Testis (tissue), 2 donors: Measurements from ENCODE around the gene TKFC.

Experiments
- POLR2A ChIP-seq: fragments of 450-650 bp; IDR thresholded peaks from one replicate; pipeline ENCODE4 v1.6.1; 2017; ENCODE audit warnings: antibody characterized with exemption, mild to moderate bottlenecking, moderate library complexity
- TF ChIP-seq, protein P1 (sequence below), 3 experiments: fragments of 450-650 bp in 2 of 3; fragments of 200-600 bp in 1 of 3; sonication (generic) in 1 of 3; IDR thresholded peaks; one replicate each; pipeline ENCODE4 v1.5.1; 2016 to 2019; ENCODE audit warnings: antibody characterized with exemption in 3 of 3, mild to moderate bottlenecking in 2 of 3, moderate library complexity in 1 of 3

DNA sequence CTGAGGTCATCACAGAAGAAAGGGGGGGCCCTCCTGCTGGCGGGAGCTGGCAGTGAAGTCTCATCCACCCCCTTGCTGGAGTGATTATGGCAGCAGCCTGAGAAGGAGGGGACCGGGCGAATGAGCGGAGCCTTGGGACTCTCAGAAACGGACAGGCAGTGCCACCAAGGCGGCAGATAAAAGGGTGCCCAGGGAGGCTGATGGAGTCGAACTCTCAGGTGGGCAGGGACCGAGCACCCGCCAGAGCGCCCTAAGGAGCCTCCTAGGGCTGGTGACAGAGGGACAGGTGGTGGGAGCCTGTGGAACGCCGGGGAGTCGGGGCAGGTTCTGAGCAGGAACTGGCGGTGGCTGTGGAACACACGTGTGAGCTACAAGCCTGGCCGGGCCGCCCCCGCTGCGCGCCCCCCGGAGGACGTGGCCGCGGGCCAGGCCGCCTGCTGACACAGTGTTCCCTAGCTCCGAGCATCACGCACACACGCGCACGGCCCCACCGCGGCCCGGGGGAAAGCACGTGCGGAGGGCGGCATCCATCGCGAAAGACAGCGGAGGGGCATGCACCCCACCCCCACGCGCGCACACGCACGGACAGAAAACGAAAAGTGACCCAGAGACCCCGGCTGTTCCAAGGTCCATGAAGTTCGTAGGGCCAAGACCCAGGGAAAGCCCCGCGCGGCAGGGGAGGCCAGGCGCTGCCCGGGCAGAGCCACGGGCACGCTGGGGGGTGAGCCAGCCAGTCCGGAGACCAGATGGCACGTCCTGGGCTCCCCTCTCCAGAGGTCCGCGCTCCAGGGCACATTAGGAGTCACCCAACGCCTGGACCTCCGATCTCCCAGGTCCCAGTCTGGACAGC is 38.9 kb upstream of the TKFC start:
- TF ChIP-seq, protein P1, sequence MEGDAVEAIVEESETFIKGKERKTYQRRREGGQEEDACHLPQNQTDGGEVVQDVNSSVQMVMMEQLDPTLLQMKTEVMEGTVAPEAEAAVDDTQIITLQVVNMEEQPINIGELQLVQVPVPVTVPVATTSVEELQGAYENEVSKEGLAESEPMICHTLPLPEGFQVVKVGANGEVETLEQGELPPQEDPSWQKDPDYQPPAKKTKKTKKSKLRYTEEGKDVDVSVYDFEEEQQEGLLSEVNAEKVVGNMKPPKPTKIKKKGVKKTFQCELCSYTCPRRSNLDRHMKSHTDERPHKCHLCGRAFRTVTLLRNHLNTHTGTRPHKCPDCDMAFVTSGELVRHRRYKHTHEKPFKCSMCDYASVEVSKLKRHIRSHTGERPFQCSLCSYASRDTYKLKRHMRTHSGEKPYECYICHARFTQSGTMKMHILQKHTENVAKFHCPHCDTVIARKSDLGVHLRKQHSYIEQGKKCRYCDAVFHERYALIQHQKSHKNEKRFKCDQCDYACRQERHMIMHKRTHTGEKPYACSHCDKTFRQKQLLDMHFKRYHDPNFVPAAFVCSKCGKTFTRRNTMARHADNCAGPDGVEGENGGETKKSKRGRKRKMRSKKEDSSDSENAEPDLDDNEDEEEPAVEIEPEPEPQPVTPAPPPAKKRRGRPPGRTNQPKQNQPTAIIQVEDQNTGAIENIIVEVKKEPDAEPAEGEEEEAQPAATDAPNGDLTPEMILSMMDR (IDR thresholded peaks at IDR 0.05), result no peak
- TF ChIP-seq POLR2A, result no peak
